Measurements from ENCODE around the gene ZDHHC18. TPM values are rescaled to one million over a fixed set of nuclear protein-coding genes. Genes with fewer than 3 reads are reported as not detected.
A peak's percentile ranks its signal among the peaks of the same experiment; 100 is the strongest.

ZDHHC18 gene
- total RNA-seq, 3 donors from 2014 or later = 22.8 to 30.5 (median 26.9) TPM

- no peak overlapping the region for H3K4me3 ChIP-seq
- no peaks in the 10 kb centered on the region for H3K36me3 ChIP-seq (ENCODE audit: low read depth)
- ATAC-seq (no peak), DNase-seq (peak in 1 of 3 donors; percentile 14)
- no peaks in the 10 kb centered on the region for H3K9me3 ChIP-seq
- peaks cover 27% of the 10 kb centered on the region for H3K4me1 ChIP-seq (ENCODE audit: low read depth)
- intact Hi-C loops (cut with DNase I, micrococcal nuclease) = no loop called here
- no peak for TF ChIP-seq CTCF (IDR thresholded peaks at IDR 0.05)
These were observed 1.8 kb upstream of the ZDHHC18 start for GRCh38 chr1:26824731-26825130.

DNA sequence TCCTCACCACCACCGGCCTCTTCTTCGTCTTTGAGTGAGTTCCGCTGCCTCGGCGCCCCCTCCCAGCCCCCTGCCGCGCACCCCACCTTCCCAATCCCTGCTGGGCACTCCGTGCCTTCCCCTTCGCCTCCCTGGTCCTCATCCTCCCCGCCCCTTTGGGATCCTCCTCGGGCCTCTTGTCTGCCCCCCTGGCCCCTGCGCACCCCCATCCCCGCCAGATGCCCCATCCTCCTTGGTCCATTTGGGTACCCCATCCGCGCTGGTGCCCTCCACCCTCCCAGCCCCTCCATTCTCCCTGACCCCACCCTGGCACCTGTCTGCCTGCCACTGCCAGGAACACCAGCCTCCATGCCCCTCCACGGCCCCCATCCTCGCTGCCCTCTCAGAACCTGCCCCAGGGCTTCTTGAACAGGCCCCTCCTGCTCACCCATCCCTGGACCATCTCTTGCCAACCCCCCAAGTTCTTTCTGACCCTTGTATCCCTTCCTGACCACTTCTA is 667 bp downstream of the ZDHHC18 start:
- no peak for TF ChIP-seq CTCF (IDR thresholded peaks at IDR 0.05)
- no peak for ATAC-seq

GRCh38 chr1:26827663-26828062 is 1.2 kb downstream of the ZDHHC18 start:
- TF ChIP-seq CTCF (IDR thresholded peaks at IDR 0.05) = no peak
- ATAC-seq = no peak
- intact Hi-C loops (cut with DNase I, micrococcal nuclease) = no loop called here

More for the DNA sequence above, 667 bp downstream of the ZDHHC18 start:
- Histone ChIP-seq H3K36me3 (ENCODE audit: low read depth) (no peaks in the 10 kb centered on the region), H3K4me1 (ENCODE audit: low read depth) (peaks cover 19% of the 10 kb centered on the region), H3K4me3 (peak overlapping the region; percentile 44), H3K9me3 (no peaks in the 10 kb centered on the region)
- intact Hi-C loops (cut with DNase I, micrococcal nuclease) = no loop called here
- peak in 2 of 3 donors; percentile 28 to 70 for DNase-seq

DNA sequence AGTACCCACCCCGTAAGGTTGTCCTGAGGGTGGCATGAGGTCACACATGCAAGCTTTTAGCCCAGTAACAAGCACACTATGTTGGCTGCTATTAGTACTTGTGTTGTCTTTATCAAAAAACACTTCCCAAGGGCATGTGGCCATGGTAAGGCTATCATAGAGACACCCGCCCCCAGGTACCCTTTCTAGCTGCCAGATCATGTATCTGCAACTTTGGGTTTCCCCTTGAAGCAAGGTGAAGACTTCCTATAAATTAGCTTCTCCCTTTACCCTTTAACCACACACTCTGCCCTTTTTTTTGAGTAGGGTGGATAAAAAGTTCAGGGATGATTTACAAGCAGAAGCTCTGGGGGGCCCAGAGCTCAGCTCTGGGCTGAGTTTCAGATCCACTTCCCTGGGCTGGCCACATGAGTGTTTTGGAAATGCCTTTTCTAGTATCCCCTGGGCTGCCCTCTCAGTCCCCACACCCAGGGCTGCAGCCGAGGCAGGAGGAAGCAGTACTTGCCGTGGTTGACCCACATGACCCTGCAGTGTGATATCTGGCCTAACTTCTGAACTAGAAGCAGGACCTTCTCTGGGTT is 2.0 kb downstream of the ZDHHC18 start:
- Histone ChIP-seq H3K36me3 (ENCODE audit: low read depth) (no peaks in the 10 kb centered on the region), H3K9me3 (no peaks in the 10 kb centered on the region), H3K4me3 (no peak overlapping the region), H3K4me1 (ENCODE audit: low read depth) (peaks cover 19% of the 10 kb centered on the region)
- intact Hi-C loops (cut with DNase I, micrococcal nuclease) = no loop called here
- no peak for TF ChIP-seq CTCF (IDR thresholded peaks at IDR 0.05)
- peak in 2 of 3 donors; percentile 40 to 57 for DNase-seq
- peak; percentile 2 for ATAC-seq

More at GRCh38 chr1:26827663-26828062, 1.2 kb downstream of the ZDHHC18 start:
- H3K4me1 ChIP-seq (ENCODE audit: low read depth) = peaks cover 19% of the 10 kb centered on the region
- DNase-seq = no peak
- no peaks in the 10 kb centered on the region for H3K36me3 ChIP-seq (ENCODE audit: low read depth)
- no peak overlapping the region for H3K4me3 ChIP-seq
- no peaks in the 10 kb centered on the region for H3K9me3 ChIP-seq

GRCh38 chr1:26829184-26829911 is 2.9 kb downstream of the ZDHHC18 start:
- intact Hi-C loops (cut with DNase I, micrococcal nuclease) = no loop called here
- H3K4me3 ChIP-seq = no peak overlapping the region
- ATAC-seq (no peak), DNase-seq (no peak)
- no peaks in the 10 kb centered on the region for H3K9me3 ChIP-seq
- H3K36me3 ChIP-seq (ENCODE audit: low read depth) = no peaks in the 10 kb centered on the region
- TF ChIP-seq CTCF (IDR thresholded peaks at IDR 0.05) = no peak
- peaks cover 19% of the 10 kb centered on the region for H3K4me1 ChIP-seq (ENCODE audit: low read depth)
